Stimulated activated CD8-positive, alpha-beta memory T cell treated with anti-CD3 and anti-CD28 coated beads, Interleukin-4, amount 100 ng/mL, for 1 hour (primary cell): ENCODE measurements around the gene PSMD5.
A peak's percentile ranks its signal among the peaks of the same experiment; 100 is the strongest.

ENCODE experiments used
- DNase-seq, 2 donors: peaks; one replicate each; pipeline ENCODE4 v3.0.0-alpha.2; 2020; ENCODE audit warnings: low read depth in 2 of 2, low spot score in 1 of 2

The PSMD5 gene

DNA sequence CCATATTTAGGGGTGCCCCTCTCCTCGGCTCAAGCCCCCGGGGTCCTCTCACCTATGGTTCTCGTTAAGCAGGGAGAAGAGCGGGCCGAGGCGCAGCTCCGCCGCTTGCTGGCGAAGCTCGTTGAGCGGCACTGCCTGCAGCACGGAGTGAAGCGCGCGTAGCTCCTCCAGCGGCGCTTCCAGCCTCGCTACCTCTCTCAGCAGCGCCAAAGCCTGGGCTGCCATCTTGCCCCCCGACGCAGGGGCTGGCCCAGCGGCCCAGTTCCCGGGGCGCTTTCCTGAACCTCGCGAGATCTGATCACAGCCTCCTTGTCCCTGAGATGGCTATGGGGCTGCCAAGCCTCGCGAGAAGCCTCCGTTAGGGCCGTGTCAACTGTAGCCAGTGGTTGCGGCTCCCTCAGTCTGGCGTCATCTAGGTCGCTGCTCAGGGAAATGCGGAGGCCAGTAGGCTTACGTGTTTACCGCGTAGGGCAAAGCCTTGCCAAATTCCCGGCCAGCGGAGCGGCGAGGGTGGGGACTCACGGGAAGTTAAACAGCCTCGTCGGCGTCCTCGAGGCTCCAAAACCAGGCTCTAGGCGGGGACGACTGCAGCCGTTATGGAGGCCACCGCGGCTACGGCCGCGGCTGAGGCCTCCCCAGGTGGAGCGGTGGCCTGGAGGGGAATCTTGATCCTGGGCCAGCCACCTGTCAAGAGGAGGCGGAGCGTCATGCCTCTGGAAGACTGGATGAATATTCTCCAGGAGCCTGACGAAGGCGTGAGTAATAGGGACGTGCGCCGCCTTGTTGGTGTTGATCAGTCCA, at the start of gene PSMD5:
PSMD5 (minus strand) TSS at position 238 of the 801 bp plus-strand sequence; CDS start at position 225, 13 bp downstream.
- peak; percentile 81 to 88 for DNase-seq

DNA sequence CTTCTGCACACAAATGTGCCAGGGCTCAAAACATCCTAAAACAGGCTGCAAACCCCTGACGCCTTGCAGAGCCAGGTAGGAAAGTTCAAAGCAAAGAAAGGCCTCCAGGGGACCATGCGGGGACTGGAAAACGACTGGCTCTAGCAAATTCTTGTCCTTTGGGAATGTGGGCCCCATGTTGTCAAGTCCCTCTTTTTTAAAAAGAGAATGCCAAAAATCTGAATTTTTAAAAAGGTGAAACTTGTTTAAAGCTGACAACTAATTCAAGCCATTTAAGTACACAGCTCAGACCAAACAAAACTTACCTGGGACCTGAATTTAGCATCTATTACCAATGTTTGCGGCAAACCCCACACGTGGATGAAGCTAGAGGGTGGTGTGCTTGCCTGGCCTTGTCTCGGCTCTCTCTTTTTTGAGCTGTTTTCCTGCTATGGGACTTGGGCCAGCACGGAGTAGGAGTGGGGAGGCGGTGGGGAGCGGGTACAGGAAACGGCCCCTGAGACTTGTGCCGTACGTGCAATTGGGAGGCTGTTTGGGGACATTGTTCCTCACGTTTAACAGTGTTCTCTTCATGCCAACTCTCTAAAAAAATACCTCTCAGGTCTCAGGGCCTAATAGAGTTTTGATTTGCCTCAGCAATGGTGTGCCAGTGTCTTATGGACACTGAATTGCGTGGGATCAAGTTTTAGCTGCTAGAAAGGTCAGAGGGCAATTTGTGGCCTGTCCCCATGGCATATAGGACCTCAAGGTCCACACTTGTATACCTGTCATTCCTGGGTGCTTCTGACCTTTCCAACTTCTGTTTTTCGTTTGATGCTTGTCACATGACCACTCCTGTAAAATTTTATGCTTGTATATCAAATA, 49.4 kb upstream of the PSMD5 start:
- no peak for DNase-seq

GRCh38 chr9:120891245-120891883, 48.6 kb upstream of the PSMD5 start:
- DNase-seq: no peak

- DNase-seq: no peak
Measured at GRCh38 chr9:120890320-120891244, 47.9 kb upstream of the PSMD5 start.

DNA sequence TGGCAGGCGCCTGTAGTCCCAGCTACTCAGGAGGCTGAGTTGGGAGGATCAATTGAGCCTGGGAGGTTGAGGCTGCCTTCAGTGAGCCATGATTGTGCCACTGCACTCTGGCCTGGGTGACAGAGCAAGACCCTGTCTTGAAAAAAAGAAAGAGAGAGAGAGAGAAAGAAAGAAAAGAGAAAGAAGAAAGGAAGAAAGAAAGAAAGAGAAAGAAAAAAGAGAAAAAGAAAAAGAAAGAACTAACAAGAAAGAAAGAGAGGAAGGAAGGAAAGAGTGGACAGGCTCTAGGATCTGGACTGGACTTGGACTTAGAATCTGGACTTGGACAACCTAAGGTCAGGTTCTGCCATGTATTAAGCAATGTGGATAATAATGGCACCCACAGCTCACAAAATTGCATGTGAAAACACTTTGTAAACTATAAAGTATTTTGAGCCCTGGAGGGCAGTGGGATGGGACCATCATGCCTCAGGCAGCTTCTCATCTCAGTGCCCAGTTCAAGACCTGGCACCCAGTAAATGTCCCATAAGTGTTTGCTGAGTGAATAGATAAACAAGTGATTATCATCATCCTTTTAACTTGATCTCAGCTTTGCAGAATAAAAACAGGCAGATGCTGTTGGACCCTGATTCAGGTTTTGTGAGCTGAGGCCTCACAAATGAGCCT, 47.0 kb upstream of the PSMD5 start:
- no peak for DNase-seq

DNA sequence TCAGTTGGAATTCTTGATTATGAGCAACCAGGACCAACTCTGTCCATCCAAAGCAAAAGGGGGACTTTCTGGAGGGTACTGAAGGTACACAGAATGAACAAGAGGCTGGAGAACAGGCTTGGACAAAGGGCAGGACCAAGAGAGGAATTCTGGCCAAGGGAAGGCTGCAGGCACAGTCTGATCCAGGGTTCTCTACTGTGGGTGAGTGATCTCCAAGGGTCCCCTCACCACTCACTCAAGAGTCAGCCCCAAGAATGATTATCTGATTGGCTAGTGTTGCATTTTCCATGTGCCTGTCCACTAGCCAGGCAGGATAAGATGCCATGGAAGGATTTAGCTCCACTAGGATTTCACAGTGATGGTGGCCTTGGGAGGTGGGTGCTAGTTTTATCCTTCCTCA, 45.9 kb upstream of the PSMD5 start:
- DNase-seq: no peak

DNA sequence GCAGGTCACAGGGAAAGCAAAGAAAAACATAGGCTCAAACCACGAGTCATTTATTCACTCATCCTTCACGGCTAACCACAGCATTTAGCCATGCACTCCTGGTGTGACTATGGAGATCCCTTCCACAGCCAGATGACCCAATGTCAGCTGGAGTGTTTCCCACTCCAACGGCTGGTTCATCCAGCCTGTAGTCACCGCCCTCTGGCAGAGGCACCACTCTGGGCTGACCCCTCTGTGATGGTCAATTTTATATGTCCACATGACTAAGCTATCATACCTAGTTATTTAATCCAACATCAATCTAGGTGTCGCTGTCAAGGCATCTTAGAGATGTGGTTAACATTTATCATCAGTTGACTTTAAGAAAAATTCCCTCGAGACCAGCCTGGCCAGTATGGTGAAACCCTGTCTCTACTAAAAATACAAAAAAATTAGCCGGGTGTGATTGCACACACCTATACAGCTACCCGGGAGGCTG, 43.8 kb upstream of the PSMD5 start:
- no peak for DNase-seq

GRCh38 chr9:120885958-120886357, 43.2 kb upstream of the PSMD5 start:
- no peak for DNase-seq

DNA sequence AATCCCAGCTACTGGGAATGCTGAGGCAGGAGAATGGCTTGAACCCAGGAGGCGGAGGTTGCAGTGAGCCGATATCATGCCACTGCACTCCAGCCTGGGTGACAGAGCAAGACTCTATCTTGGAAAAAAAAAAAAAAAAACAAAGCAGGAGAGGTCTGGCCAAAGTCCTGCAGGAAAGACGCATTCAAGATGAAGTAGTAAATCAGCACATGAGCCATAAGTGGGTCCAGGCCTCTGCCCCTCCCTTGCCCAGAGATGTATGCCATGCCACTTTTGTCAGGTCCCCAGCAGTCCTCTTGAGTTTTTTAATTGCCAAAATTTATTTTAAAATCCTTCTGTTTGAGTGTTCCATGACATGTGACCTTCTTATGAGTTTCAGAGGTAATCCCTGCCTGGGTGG, 42.7 kb upstream of the PSMD5 start:
- no peak for DNase-seq

- DNase-seq: no peak
Measured at GRCh38 chr9:120883608-120883996, 40.9 kb upstream of the PSMD5 start.

DNA sequence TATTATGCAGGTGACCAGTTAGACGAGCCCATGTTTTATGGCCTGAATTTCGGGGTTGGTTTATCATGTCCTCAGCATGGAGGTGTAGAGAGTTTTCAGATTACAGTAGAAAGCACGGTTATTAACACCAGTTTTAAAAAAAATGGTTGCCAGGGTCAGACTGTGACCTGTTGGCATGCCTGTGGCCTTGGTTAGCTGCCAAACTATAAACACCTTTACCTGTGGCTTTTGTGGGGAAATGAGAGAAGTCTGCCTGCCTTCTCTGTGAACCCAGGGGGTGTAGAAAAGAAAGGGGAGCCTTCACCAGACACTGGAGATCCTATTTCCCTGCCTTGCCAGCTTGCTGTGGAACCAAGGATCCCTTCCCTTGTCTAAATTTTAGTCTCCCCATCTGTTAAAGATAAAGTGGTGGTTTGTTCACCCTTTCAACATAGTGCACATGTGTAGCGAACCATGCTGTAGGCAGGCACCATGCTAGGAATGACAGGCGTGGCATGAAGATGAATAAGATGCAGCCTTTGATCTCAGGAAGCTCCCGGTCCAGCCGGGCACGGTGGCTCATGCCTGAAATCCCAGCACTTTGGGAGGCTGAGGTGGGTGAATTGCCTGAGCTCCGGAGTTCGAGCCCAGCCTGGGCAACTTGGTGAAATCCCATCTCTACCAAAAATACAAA, 40.3 kb upstream of the PSMD5 start:
- no peak for DNase-seq

- DNase-seq: no peak
Measured at GRCh38 chr9:120879446-120879845, 36.7 kb upstream of the PSMD5 start.

- no peak for DNase-seq
Measured at GRCh38 chr9:120878188-120879130, 35.7 kb upstream of the PSMD5 start.

DNA sequence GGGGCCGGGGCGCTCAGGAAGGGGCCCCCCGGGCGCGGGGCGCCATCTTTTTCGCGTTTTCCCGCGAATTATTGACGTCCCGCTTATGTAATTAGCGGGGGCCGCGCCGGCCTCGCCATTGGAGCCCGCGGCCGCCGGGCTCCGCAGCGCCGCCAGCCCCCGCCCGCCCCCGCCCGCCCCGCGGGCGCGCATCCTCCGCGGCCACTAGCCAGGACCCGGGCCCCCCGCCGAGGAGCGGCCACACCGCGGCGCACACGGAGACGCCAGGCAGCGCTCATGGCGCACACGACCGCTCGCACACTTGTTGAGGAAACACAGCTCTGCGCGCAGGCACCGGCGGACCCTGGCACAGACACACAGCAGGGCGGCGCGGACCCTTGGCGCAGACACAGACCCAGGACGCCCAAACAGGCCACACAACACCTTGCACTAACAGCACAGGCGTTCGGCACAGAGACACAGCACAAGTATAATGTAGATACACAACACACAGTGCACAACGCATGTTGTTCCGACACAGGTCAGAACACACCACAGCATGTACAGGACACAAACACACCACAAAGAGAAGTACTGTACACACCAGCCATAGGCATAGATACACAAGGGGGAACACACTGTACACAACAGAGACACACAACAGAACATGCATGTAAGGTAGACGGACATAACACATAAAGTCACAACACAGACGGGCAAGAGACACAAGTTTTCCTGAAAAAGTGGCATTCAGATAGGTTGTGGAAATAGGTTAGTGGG, 34.7 kb upstream of the PSMD5 start:
- DNase-seq: no peak

- DNase-seq: no peak
Measured at GRCh38 chr9:120876842-120877240, 34.1 kb upstream of the PSMD5 start, which contains the start of gene PHF19. PHF19 (minus strand) TSS chr9:120877188; CDS start chr9:120874741, 2,447 bp downstream.

- peak; percentile 55 to 59 for DNase-seq
Measured at GRCh38 chr9:120875954-120876841, 33.5 kb upstream of the PSMD5 start.

DNA sequence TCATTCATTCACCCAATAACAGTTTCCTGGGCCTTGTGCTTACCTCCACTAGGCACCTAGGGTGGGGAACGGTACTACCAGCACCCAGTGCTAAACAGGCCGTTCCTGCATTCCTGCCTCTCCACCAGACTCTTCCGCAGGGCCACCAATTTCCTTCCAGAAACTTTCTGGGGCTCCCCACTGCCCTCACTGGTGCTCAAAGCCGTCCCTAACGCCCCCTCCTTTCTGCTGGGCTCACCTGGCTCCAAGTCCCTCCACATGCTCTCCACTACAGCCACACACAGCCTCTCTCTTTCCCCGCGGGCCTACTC, 32.9 kb upstream of the PSMD5 start:
- no peak for DNase-seq
